Mesodermal cell (in vitro differentiated cells): ENCODE results near the gene KCNJ8.
"Not testable (repeated sequence)": the region's sequence is repeated elsewhere in the genome, so short reads cannot be mapped to it uniquely, and the experiment has no call there.

Source experiments
- H3K27ac ChIP-seq: 2 replicates; pipeline ENCODE4 v1.7.0; 2013; ENCODE audit warnings: mild to moderate bottlenecking, low read depth, low read length, moderate library complexity; ENCODE audit not compliant: severe bottlenecking
- H3K36me3 ChIP-seq: 2 replicates; pipeline ENCODE4 v1.7.1; 2013; ENCODE audit warnings: mild to moderate bottlenecking, low read length, moderate library complexity; ENCODE audit not compliant: control insufficient read depth, insufficient read depth
- H3K4me1 ChIP-seq: one replicate; pipeline ENCODE4 v1.7.1; 2013; ENCODE audit warnings: mild to moderate bottlenecking, low read length; ENCODE audit not compliant: insufficient read depth, control insufficient read depth, poor library complexity, severe bottlenecking
- H3K4me3 ChIP-seq: 2 replicates; pipeline ENCODE4 v1.7.0; 2013; ENCODE audit warnings: low read length, control low read depth, mild to moderate bottlenecking; ENCODE audit not compliant: insufficient read depth, poor library complexity, severe bottlenecking; ENCODE audit errors: extremely low read depth
- H3K9me3 ChIP-seq: 2 replicates; pipeline ENCODE4 v1.7.1; 2013; ENCODE audit warnings: mild to moderate bottlenecking, low read length, moderate library complexity; ENCODE audit not compliant: control insufficient read depth
- WGBS, 2 experiments: methylation state at CpG; one replicate each; pipeline ENCODE4 v1.1.5; 2013; ENCODE audit warnings: missing lambda C conversion rate in 2 of 2; ENCODE audit not compliant: insufficient coverage in 2 of 2; 5-methylcytosine and 5-hydroxymethylcytosine counted together

The KCNJ8 gene

GRCh38 chr12:21782723-21783122, 8.2 kb upstream of the KCNJ8 start:
- not testable (repeated sequence) for H3K4me3 ChIP-seq, H3K27ac ChIP-seq, H3K4me1 ChIP-seq, H3K36me3 ChIP-seq, H3K9me3 ChIP-seq
- 94 to 100% methylated on average over 2 to 3 of the region's 3 CpGs for WGBS, 2 experiments

- H3K4me3 ChIP-seq, result no peak overlapping the region
- no peak overlapping the region for H3K27ac ChIP-seq
- WGBS, 2 experiments, result 85 to 95% methylated on average over 2 to 3 of the region's 3 CpGs
- H3K9me3 ChIP-seq, result no peaks in the 10 kb centered on the region
- no peaks in the 10 kb centered on the region for H3K36me3 ChIP-seq
- H3K4me1 ChIP-seq, result no peaks in the 10 kb centered on the region
Measured at GRCh38 chr12:21780786-21781185, 6.3 kb upstream of the KCNJ8 start.

- WGBS, 2 experiments, result 85 to 97% methylated on average over 3 of the region's 3 CpGs
- no peaks in the 10 kb centered on the region for H3K4me1 ChIP-seq
- no peaks in the 10 kb centered on the region for H3K36me3 ChIP-seq
- H3K4me3 ChIP-seq, result no peak overlapping the region
- no peaks in the 10 kb centered on the region for H3K9me3 ChIP-seq
- H3K27ac ChIP-seq, result no peak overlapping the region
Measured at GRCh38 chr12:21776175-21776574, 1.7 kb upstream of the KCNJ8 start.

DNA sequence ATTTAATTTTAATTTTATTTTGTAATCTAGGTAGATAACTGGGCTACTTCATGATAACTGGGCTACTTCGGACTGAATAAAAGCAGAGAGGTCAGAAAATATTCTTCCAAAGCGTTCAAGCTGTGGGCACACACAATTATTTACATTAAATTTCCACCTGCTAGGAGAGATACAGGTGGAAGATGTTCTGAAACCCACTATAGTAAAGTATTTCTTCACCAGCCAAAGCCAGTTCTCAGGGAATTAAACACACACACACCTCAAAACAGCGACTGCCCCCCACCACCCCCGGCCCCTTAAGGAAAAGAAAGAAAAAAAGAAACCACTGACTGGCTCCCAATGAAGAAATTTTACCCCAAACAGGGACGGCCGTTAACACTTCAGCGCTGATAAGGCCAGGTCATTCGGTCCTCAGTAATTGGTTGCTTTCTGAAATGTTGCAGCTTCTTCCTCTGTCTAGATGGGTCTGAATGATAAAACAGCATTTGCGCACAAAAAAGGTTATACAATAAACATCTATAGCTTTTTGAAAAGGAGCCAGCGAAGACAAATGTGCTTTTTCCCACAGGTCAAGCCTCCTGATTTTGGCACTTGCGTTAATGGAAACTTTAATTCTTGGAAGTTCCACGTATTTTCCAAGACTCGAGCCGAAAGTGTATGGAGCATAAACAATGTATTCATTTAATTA, 771 bp upstream of the KCNJ8 start:
- Histone ChIP-seq H3K4me1 (no peaks in the 10 kb centered on the region), H3K9me3 (no peaks in the 10 kb centered on the region), H3K27ac (no peak overlapping the region), H3K4me3 (peak overlapping the region; percentile 43), H3K36me3 (no peaks in the 10 kb centered on the region)
- 41 to 42% methylated on average over 6 to 12 of the region's 14 CpGs for WGBS, 2 experiments

- Histone ChIP-seq H3K36me3 (no peaks in the 10 kb centered on the region), H3K27ac (no peak overlapping the region), H3K4me1 (no peaks in the 10 kb centered on the region), H3K9me3 (no peaks in the 10 kb centered on the region), H3K4me3 (peak overlapping the region; percentile 43)
- WGBS, 2 experiments, result 42 to 75% methylated on average over 4 to 7 of the region's 10 CpGs
Measured at GRCh38 chr12:21773806-21774205, 700 bp downstream of the KCNJ8 start.

GRCh38 chr12:21773263-21773741, 1.2 kb downstream of the KCNJ8 start:
- H3K4me1 ChIP-seq, result no peaks in the 10 kb centered on the region
- no peak overlapping the region for H3K4me3 ChIP-seq
- H3K27ac ChIP-seq, result no peak overlapping the region
- 36 to 42% methylated on average over 17 to 20 of the region's 23 CpGs for WGBS, 2 experiments
- H3K9me3 ChIP-seq, result no peaks in the 10 kb centered on the region
- H3K36me3 ChIP-seq, result no peaks in the 10 kb centered on the region

GRCh38 chr12:21771311-21771710, 3.2 kb downstream of the KCNJ8 start:
- Histone ChIP-seq H3K4me1 (no peaks in the 10 kb centered on the region), H3K4me3 (no peak overlapping the region), H3K36me3 (no peaks in the 10 kb centered on the region), H3K27ac (no peak overlapping the region), H3K9me3 (no peaks in the 10 kb centered on the region)
- WGBS, 2 experiments, result 88 to 100% methylated on average over 1 of the region's 1 CpG

DNA sequence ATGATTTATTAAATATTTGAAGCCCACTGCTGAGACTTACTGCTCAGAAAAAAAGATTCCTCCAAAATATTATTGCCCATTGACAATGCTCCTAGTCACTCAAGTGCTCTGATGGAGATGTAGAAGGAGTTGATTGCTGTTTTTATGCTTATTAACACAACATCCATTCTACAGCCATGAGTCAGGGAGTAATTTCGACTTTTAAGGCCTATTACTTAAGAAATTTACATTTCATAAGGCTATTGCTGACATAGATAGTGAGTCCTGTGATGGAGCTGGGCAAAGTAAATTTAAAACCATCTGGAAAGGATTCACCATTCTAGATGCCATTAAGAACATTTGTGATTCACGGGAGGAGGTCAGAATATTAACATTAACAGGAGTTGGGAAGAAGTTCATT, 5.2 kb downstream of the KCNJ8 start:
- no peaks in the 10 kb centered on the region for H3K4me1 ChIP-seq
- no peaks in the 10 kb centered on the region for H3K9me3 ChIP-seq
- H3K36me3 ChIP-seq, result no peaks in the 10 kb centered on the region
- H3K4me3 ChIP-seq, result no peak overlapping the region
- WGBS, 2 experiments, result 67% methylated on average over 1 of the region's 2 CpGs; no CpG with 5 or more reads in 1 of the 2 experiments
- no peak overlapping the region for H3K27ac ChIP-seq

DNA sequence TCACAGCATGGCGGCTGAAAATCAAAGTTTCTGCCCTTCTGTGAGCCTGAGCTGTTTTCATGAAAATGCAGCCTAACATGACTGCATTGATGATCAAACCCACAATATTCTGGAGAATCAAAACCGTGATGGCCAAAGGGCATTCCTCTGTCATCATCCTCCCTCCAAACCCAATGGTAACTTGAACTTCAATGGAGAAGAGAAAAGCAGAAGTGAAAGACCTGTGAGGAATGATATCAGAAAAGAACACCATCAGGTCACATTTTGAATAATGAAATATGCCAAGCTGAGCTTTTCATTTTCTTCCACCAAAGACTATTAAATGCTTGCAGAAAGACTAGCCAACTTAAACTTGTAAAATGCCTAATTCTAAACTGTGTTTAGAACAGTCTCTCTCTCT, 8.1 kb downstream of the KCNJ8 start:
- 100% methylated on average over 1 of the region's 2 CpGs for WGBS, 2 experiments
- no peak overlapping the region for H3K27ac ChIP-seq
- no peaks in the 10 kb centered on the region for H3K36me3 ChIP-seq
- no peak overlapping the region for H3K4me3 ChIP-seq
- H3K4me1 ChIP-seq, result no peaks in the 10 kb centered on the region
- H3K9me3 ChIP-seq, result no peaks in the 10 kb centered on the region

GRCh38 chr12:21764950-21765349, 9.6 kb downstream of the KCNJ8 start:
- H3K4me1 ChIP-seq, result no peaks in the 10 kb centered on the region
- 93 to 100% methylated on average over 1 to 4 of the region's 4 CpGs for WGBS, 2 experiments

DNA sequence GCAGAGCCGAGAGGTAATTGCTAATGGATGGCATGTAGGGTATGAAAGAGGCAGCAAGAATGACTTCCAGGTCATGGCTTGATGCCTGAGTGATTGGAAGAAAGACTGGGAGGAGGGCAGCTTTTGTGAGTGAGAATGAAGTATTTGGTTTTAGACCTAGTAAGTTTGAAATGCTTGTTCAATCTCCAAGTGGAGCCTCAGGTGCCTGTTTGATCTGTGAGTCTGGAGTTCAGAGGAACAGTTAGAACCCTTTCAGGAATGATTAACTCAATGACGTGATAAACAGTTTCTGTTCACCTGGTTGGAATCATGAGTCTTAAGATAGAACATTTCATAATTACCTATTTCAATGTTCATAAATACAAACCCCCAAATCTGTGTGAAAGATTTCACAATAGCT, 10.4 kb downstream of the KCNJ8 start:
- WGBS, 2 experiments, result 71 to 89% methylated on average over 1 of the region's 2 CpGs
- Histone ChIP-seq H3K27ac (no peak overlapping the region), H3K4me1 (no peaks in the 10 kb centered on the region), H3K36me3 (no peaks in the 10 kb centered on the region), H3K9me3 (no peaks in the 10 kb centered on the region), H3K4me3 (no peak overlapping the region)

More at GRCh38 chr12:21764950-21765349, 9.6 kb downstream of the KCNJ8 start:
- Histone ChIP-seq H3K4me3 (no peak overlapping the region), H3K36me3 (no peaks in the 10 kb centered on the region), H3K27ac (no peak overlapping the region), H3K9me3 (no peaks in the 10 kb centered on the region)
